Keratinocyte (primary cell): ENCODE data around the gene UAP1.
"Not testable (repeated sequence)": the region's sequence is repeated elsewhere in the genome, so short reads cannot be mapped to it uniquely, and the experiment has no call there.

Experiments
- CTCF ChIP-seq, 3 experiments: IDR thresholded peaks in 1 of 3; conservative IDR thresholded peaks in 1 of 3; optimal IDR thresholded peaks in 1 of 3; 2 replicates in 2 of 3; 3 replicates in 1 of 3; pipeline versions ENCODE3 to v1.5.1; 2011; ENCODE audit warnings: low read length in 3 of 3, mild to moderate bottlenecking in 3 of 3, moderate library complexity in 2 of 3, control low read depth in 1 of 3, inconsistent platforms in 1 of 3; ENCODE audit not compliant: insufficient read depth in 2 of 3; ENCODE audit errors: extremely low read depth in 1 of 3
- EZH2 ChIP-seq: IDR thresholded peaks from one replicate; pipeline ENCODE4 v1.6.1; 2012; ENCODE audit warnings: inconsistent platforms, mild to moderate bottlenecking, low read length, moderate library complexity

- TF ChIP-seq CTCF (optimal IDR thresholded peaks at IDR 0.05 in 1 of 3, IDR thresholded peaks at IDR 0.05 in 1 of 3, conservative IDR thresholded peaks at IDR 0.05 in 1 of 3; ENCODE audit: extremely low read depth in 1 of 3, insufficient read depth in 2 of 3, low read length in 3 of 3); EZH2: not testable (repeated sequence)
These were observed 9.6 kb downstream of the UAP1 start for GRCh38 chr1:162571121-162571520.
